ENCODE measurements around the gene PKHD1.

The PKHD1 gene

DNA sequence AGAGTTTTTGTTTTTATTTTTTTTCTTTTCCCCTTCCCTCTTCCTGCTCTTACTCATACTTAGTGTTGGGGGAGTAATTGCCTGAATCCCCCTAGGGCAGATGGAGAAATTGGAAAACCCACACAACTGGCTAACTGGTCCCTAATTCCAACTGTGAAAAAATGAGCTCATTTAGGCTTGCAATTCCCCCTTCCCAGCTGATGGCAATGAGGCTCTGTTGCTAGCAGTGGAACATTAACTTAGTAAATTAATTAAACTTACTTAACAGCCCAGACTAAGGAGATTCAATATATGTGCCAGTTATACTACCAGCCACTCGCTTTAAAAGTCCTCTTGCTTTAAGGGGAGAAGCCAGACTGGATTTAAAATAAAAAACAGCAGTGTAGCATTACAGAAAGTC lies 76.6 kb downstream of the PKHD1 start:
- no peak for ATAC-seq
- TF ChIP-seq, protein P1, sequence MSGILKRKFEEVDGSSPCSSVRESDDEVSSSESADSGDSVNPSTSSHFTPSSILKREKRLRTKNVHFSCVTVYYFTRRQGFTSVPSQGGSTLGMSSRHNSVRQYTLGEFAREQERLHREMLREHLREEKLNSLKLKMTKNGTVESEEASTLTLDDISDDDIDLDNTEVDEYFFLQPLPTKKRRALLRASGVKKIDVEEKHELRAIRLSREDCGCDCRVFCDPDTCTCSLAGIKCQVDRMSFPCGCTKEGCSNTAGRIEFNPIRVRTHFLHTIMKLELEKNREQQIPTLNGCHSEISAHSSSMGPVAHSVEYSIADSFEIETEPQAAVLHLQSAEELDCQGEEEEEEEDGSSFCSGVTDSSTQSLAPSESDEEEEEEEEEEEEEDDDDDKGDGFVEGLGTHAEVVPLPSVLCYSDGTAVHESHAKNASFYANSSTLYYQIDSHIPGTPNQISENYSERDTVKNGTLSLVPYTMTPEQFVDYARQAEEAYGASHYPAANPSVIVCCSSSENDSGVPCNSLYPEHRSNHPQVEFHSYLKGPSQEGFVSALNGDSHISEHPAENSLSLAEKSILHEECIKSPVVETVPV (CRISPR knock-in tag; IDR thresholded peaks at IDR 0.05), result no peak
- TF ChIP-seq BACH2 (CRISPR knock-in tag; IDR thresholded peaks at IDR 0.05; ENCODE audit: borderline replicate concordance), result no peak
- no peak for TF ChIP-seq ZNF8 (CRISPR knock-in tag; IDR thresholded peaks at IDR 0.05)
- no peak for TF ChIP-seq CSDC2 (CRISPR knock-in tag; IDR thresholded peaks at IDR 0.05)
- TF ChIP-seq PPARA (CRISPR knock-in tag; IDR thresholded peaks at IDR 0.05; ENCODE audit: borderline replicate concordance), result no peak
- TF ChIP-seq, protein P2, sequence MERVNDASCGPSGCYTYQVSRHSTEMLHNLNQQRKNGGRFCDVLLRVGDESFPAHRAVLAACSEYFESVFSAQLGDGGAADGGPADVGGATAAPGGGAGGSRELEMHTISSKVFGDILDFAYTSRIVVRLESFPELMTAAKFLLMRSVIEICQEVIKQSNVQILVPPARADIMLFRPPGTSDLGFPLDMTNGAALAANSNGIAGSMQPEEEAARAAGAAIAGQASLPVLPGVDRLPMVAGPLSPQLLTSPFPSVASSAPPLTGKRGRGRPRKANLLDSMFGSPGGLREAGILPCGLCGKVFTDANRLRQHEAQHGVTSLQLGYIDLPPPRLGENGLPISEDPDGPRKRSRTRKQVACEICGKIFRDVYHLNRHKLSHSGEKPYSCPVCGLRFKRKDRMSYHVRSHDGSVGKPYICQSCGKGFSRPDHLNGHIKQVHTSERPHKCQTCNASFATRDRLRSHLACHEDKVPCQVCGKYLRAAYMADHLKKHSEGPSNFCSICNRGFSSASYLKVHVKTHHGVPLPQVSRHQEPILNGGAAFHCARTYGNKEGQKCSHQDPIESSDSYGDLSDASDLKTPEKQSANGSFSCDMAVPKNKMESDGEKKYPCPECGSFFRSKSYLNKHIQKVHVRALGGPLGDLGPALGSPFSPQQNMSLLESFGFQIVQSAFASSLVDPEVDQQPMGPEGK (CRISPR knock-in tag; IDR thresholded peaks at IDR 0.05; ENCODE audit: borderline replicate concordance), result no peak
- TF ChIP-seq TOX (CRISPR knock-in tag; IDR thresholded peaks at IDR 0.05; ENCODE audit: borderline replicate concordance), result no peak
- TF ChIP-seq, protein P3, sequence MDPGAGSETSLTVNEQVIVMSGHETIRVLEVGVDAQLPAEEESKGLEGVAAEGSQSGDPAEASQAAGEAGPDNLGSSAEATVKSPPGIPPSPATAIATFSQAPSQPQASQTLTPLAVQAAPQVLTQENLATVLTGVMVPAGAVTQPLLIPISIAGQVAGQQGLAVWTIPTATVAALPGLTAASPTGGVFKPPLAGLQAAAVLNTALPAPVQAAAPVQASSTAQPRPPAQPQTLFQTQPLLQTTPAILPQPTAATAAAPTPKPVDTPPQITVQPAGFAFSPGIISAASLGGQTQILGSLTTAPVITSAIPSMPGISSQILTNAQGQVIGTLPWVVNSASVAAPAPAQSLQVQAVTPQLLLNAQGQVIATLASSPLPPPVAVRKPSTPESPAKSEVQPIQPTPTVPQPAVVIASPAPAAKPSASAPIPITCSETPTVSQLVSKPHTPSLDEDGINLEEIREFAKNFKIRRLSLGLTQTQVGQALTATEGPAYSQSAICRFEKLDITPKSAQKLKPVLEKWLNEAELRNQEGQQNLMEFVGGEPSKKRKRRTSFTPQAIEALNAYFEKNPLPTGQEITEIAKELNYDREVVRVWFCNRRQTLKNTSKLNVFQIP (CRISPR knock-in tag; IDR thresholded peaks at IDR 0.05; ENCODE audit: borderline replicate concordance, low read depth), result no peak
- no peak for TF ChIP-seq RARB (CRISPR knock-in tag; IDR thresholded peaks at IDR 0.05)
- no peak for TF ChIP-seq ZFP3 (CRISPR knock-in tag; IDR thresholded peaks at IDR 0.05)
- TF ChIP-seq, protein P4, sequence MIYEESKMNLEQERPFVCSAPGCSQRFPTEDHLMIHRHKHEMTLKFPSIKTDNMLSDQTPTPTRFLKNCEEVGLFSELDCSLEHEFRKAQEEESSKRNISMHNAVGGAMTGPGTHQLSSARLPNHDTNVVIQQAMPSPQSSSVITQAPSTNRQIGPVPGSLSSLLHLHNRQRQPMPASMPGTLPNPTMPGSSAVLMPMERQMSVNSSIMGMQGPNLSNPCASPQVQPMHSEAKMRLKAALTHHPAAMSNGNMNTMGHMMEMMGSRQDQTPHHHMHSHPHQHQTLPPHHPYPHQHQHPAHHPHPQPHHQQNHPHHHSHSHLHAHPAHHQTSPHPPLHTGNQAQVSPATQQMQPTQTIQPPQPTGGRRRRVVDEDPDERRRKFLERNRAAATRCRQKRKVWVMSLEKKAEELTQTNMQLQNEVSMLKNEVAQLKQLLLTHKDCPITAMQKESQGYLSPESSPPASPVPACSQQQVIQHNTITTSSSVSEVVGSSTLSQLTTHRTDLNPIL (CRISPR knock-in tag; IDR thresholded peaks at IDR 0.05; ENCODE audit: low read depth), result no peak
- TF ChIP-seq OSR1 (CRISPR knock-in tag; IDR thresholded peaks at IDR 0.05), result no peak
- no peak for TF ChIP-seq ZNF70 (CRISPR knock-in tag; IDR thresholded peaks at IDR 0.05)
- TF ChIP-seq ESRRG (CRISPR knock-in tag; IDR thresholded peaks at IDR 0.05), result no peak
- no peak for TF ChIP-seq SNAI2 (CRISPR knock-in tag; IDR thresholded peaks at IDR 0.05)
- no peak for TF ChIP-seq ISL1 (CRISPR knock-in tag; IDR thresholded peaks at IDR 0.05)
- no peak for TF ChIP-seq GLIS3 (CRISPR knock-in tag; IDR thresholded peaks at IDR 0.05)
- TF ChIP-seq ARNTL (CRISPR knock-in tag; IDR thresholded peaks at IDR 0.05; ENCODE audit: borderline replicate concordance, low read depth), result no peak

DNA sequence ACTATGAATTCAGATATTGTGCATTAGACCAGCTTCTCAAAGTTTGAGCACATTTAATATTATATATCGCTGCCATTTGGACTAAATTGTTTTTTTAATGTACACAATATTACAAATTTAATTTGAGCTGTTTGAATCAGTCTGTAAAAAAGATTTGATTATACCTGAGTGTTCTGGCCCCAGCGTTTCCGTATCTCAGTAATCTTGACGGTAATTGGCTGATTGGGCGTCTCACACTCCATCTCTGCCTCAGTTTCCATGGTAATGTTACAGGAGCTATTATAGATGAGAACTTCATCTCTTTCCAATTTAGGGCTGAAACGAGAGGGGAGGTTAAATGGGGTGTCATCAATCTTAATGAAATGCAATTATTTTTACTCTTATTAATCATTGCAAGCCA lies 77.3 kb downstream of the PKHD1 start:
- TF ChIP-seq ISL1 (CRISPR knock-in tag; IDR thresholded peaks at IDR 0.05) (no peak), TCF4 (CRISPR knock-in tag; IDR thresholded peaks at IDR 0.05; ENCODE audit: borderline replicate concordance) (no peak), TOX (CRISPR knock-in tag; IDR thresholded peaks at IDR 0.05; ENCODE audit: borderline replicate concordance) (no peak), CSDC2 (CRISPR knock-in tag; IDR thresholded peaks at IDR 0.05) (no peak), ZC3H10 (CRISPR knock-in tag; IDR thresholded peaks at IDR 0.05) (no peak), SNAI2 (CRISPR knock-in tag; IDR thresholded peaks at IDR 0.05) (no peak), PPARA (CRISPR knock-in tag; IDR thresholded peaks at IDR 0.05; ENCODE audit: borderline replicate concordance) (no peak)
- TF ChIP-seq, protein P3 (CRISPR knock-in tag; IDR thresholded peaks at IDR 0.05; ENCODE audit: borderline replicate concordance, low read depth), result no peak
- TF ChIP-seq, protein P1 (CRISPR knock-in tag; IDR thresholded peaks at IDR 0.05), result no peak
- ATAC-seq, result no peak
